Activated B cell treated with CpG ODN at 0.5 μM for 24 hours (primary cell): ENCODE measurements around the gene DOK1. TPM values are rescaled to one million over a fixed set of nuclear protein-coding genes. Genes with fewer than 3 reads are reported as not detected.

Experiments used
- ATAC-seq: fragments of 200-7000 bp; cut with Tn5 transposase; one replicate; pipeline ENCODE4 v1.10.0; 2021; ENCODE audit warnings: low read depth, mild to moderate bottlenecking, moderate library complexity
- CTCF ChIA-PET: fragments of 350-600 bp; sonication (Branson Sonifier 250); formaldehyde crosslinking; loops from one replicate; lab custom pipeline; 2021; ENCODE audit warnings: antibody characterized with exemption; lab: Charles Lee
- POLR2A ChIA-PET: fragments of 350-600 bp; sonication (Branson Sonifier 250); formaldehyde crosslinking; loops from one replicate; lab custom pipeline; 2021; ENCODE audit warnings: antibody characterized with exemption; lab: Charles Lee
- DNase-seq: peaks from one replicate; pipeline ENCODE4 v3.0.0; 2022
- H3K27ac Mint-ChIP-seq: one replicate; pipeline ENCODE4 v1.8.0; 2020; ENCODE audit warnings: mixed read lengths
- H3K27me3 Mint-ChIP-seq: one replicate; pipeline ENCODE4 v1.8.0; 2021; ENCODE audit warnings: mixed read lengths
- H3K36me3 Mint-ChIP-seq: one replicate; pipeline ENCODE4 v1.8.0; 2021; ENCODE audit warnings: low read depth, mixed read lengths
- H3K4me1 Mint-ChIP-seq: one replicate; pipeline ENCODE4 v1.8.0; 2021; ENCODE audit warnings: mixed read lengths
- H3K4me3 Mint-ChIP-seq: one replicate; pipeline ENCODE4 v1.8.0; 2020; ENCODE audit warnings: mild to moderate bottlenecking, mixed read lengths
- H3K9me3 Mint-ChIP-seq: one replicate; pipeline ENCODE4 v1.8.0; 2020; ENCODE audit warnings: mixed read lengths
- CTCF ChIP-seq: fragments of 200-600 bp; IDR thresholded peaks from one replicate; pipeline ENCODE4 v1.8.0; 2022; ENCODE audit warnings: antibody characterized with exemption, mild to moderate bottlenecking
- intact Hi-C: fragments of 100-400 bp; cut with micrococcal nuclease; formaldehyde crosslinking; loops from one replicate; pipeline ENCODE4 v1.15.1; 2024
- total RNA-seq: library from RNA; stranded (reverse); gene quantifications from 2 replicates; pipeline ENCODE4 v1.2.3, GENCODE V29; 2022

The DOK1 gene
- total RNA-seq, 1 donor from 2014 or later, result 33.8 TPM

DNA sequence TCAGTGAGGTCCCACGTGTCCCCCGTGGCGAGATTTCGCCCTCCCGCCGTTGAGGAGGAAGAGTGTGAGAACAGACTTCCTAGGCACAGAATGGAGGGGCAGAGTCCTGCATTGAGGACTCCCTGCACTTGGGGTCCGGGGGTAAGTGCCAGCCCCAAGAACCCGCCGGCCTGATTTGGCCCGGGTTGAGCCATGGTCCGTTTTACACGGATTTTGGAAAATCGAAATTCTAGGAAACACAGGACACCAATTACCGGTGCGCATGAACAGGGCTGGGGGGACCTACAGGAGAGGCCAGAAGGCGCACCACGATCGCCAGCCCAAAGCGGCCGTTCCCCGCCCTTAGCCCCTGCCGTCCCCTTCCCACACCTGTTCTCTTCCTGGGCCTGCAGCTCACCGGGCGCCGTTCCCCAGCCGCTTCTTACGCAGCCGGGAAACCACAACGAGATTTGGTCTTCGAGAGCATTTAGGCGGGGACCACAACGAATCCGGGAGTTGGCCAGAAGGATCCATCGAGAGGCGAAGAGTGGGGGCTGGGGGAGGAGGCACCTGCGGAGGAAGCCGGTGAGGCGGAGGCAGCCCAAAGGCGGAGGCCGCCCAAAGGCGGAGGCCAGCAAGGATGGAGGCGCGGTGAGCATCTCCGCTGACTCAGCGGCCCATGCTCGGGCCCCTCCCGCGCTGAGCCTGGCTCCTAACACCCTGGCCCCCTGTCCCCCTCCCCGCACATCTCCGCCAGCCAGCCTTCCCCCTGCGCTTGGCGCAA, 40.7 kb upstream of the DOK1 start:
- intact Hi-C loops, result loop anchor here (2.0 to 10.0 kb wide), 2 partner anchors 15 to 339 kb away; partner anchors contain the start of genes LBX2 and MOB1A

DNA sequence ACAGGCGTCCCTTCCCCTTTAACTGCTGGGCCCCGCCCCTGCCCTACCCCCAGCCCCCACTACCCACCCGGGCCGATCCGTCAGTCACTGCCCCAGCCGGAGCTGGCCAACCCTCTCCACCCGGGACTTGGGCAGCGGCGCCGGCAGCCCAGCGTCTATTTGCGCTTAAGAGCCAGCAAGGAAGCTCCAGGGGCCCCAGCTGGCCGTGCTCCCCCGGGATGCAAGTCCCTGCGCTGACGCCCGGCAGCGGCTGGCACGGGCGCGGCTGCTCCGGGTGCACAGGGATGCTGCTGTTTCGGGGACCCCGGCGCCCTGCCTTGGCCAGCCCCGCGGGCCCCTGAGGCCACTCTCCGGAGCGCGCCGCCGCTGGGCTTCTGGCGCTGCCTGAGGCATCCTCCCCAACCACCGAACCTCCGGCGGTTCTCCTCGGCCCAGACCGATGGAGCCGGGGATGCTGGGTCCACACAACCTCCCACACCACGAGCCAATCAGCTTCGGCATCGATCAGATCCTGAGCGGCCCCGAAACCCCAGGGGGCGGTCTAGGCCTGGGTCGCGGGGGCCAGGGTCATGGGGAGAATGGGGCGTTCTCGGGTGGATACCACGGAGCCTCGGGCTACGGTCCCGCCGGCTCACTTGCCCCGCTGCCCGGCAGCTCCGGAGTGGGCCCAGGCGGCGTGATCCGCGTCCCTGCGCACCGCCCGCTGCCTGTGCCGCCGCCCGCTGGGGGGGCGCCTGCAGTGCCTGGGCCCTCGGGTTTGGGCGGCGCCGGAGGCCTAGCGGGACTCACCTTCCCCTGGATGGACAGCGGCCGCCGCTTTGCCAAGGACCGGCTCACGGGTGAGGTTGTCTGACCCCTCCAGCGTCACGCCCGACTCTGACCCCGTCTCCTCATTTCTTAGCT, 39.9 kb upstream of the DOK1 start, which contains the start of gene TLX2:
Gene TLX2 (plus strand): TSS at position 83 of the 903 bp plus-strand sequence. CDS start 357 bp downstream, at position 440.
- no peak for ATAC-seq
- Mint-ChIP-seq H3K27ac (no peak within 1 kb of the TSS), H3K4me3 (peak within 1 kb of the TSS; percentile 66), H3K27me3 (peaks cover 52% of the 10 kb centered on the region), H3K36me3 (no peaks in the 10 kb centered on the region), H3K4me1 (peaks cover 28% of the 10 kb centered on the region), H3K9me3 (no peaks in the 10 kb centered on the region)
- ChIA-PET CTCF (interaction anchor here (1.3 kb wide), 1 partner anchor 73 kb away, joined by 3 read pairs; no protein-coding TSS in a partner anchor), POLR2A (interaction anchor here (0.6 to 3.9 kb wide), 6 partner anchors 7 to 265 kb away, joined by 3 to 18 read pairs (median 3); partner anchors contain the start of genes MOGS and MRPL53)
- peak; percentile 30 for DNase-seq
- intact Hi-C loops, result loop anchor here (2.0 to 10.0 kb wide), 2 partner anchors 16 to 340 kb away; partner anchors contain the start of genes LBX2 and MOB1A
- TF ChIP-seq CTCF, result no peak

More for the DNA sequence above, 40.7 kb upstream of the DOK1 start:
- Mint-ChIP-seq H3K4me3 (peak overlapping the region; percentile 28), H3K36me3 (no peaks in the 10 kb centered on the region), H3K27ac (no peak overlapping the region), H3K4me1 (peaks cover 28% of the 10 kb centered on the region), H3K27me3 (peaks cover 49% of the 10 kb centered on the region), H3K9me3 (no peaks in the 10 kb centered on the region)
- ATAC-seq (no peak), DNase-seq (no peak)
- no peak for TF ChIP-seq CTCF
- ChIA-PET POLR2A (interaction anchor here (0.6 to 3.9 kb wide), 7 partner anchors 8 to 264 kb away, joined by 3 to 18 read pairs (median 3); partner anchors contain the start of genes DQX1, MOGS and MRPL53), CTCF (interaction anchor here (0.8 to 1.3 kb wide), 2 partner anchors 73 to 75 kb away, joined by 3 read pairs; no protein-coding TSS in a partner anchor)

- CTCF ChIA-PET, result interaction anchor here (1.1 kb wide), 1 partner anchor 8 kb away, joined by 3 read pairs; the partner anchor contains the start of gene PCGF1
- Mint-ChIP-seq H3K4me1 (peaks cover 28% of the 10 kb centered on the region), H3K4me3 (peak overlapping the region; percentile 66), H3K27me3 (peaks cover 59% of the 10 kb centered on the region), H3K27ac (no peak overlapping the region), H3K9me3 (no peaks in the 10 kb centered on the region), H3K36me3 (no peaks in the 10 kb centered on the region)
- POLR2A ChIA-PET, result interaction anchor here (0.9 to 3.9 kb wide), 5 partner anchors 8 to 58 kb away, joined by 3 to 18 read pairs (median 8); partner anchors contain the start of genes AUP1, HTRA2, PCGF1 and WBP1
- DNase-seq (peak; percentile 26), ATAC-seq (no peak)
- TF ChIP-seq CTCF, result no peak
- intact Hi-C loops, result loop anchor here (2.0 to 10.0 kb wide), 2 partner anchors 17 to 341 kb away; partner anchors contain the start of genes LBX2 and MOB1A
Measured at GRCh38 chr2:74515271-74515980, 39.1 kb upstream of the DOK1 start.

DNA sequence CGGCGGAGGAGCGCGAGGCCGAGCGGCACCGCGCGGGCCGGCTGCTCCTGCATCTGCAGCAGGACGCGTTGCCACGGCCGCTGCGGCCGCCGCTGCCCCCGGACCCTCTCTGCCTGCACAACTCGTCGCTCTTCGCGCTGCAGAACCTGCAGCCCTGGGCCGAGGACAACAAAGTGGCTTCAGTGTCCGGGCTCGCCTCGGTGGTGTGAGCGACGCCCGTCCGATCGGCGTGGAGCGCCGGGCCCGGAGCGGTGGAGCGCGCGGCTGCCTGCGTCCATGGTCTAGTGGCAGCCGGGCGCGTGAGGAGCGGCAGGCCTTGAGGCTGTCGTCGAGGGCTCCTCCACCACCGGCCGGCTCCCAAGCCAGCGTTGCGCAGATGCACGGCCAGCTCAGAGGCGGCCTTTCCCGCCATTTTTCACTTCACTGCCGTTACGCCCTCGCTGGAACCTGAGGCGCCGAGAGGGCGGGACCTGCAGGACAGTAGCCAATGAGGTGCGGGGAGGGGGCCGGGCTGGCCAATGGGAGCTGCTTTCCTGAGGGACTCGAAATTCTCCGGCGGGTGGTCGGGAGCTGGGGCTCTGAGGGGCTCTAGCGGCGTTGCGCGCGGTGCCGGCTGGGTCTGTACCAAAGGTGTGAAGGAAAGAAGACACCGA, 38.4 kb upstream of the DOK1 start:
- H3K27me3 Mint-ChIP-seq, result peaks cover 57% of the 10 kb centered on the region
- H3K4me3 Mint-ChIP-seq, result peak overlapping the region; percentile 78
- DNase-seq, result peak; percentile 66
- peaks cover 28% of the 10 kb centered on the region for H3K4me1 Mint-ChIP-seq
- peak; percentile 87 for ATAC-seq
- POLR2A ChIA-PET, result interaction anchor here (0.6 to 3.9 kb wide), 9 partner anchors 9 to 68 kb away, joined by 3 to 18 read pairs (median 3); partner anchors contain the start of genes AUP1, DQX1, HTRA2 and LBX2
- H3K27ac Mint-ChIP-seq, result no peak overlapping the region
- intact Hi-C loops, result loop anchor here (1.0 to 10.0 kb wide), 4 partner anchors 9 to 341 kb away; partner anchors contain the start of genes AUP1, HTRA2, LBX2 and MOB1A
- H3K9me3 Mint-ChIP-seq, result no peaks in the 10 kb centered on the region
- H3K36me3 Mint-ChIP-seq, result no peaks in the 10 kb centered on the region
- TF ChIP-seq CTCF, result no peak
- CTCF ChIA-PET, result interaction anchor here (1.1 kb wide), 1 partner anchor 9 kb away, joined by 3 read pairs; the partner anchor contains the start of gene PCGF1
